Mammary epithelial cell (primary cell): Measurements from ENCODE around the gene SCAF1.

Source experiments
- CTCF ChIP-seq, 2 donors: IDR thresholded peaks in 1 of 2; conservative IDR thresholded peaks in 1 of 2; 2 replicates each; pipeline ENCODE4 v1.5.1; 2011 to 2012; ENCODE audit warnings: inconsistent platforms in 2 of 2, low read length in 2 of 2, mild to moderate bottlenecking in 2 of 2, control low read depth in 1 of 2, low read depth in 1 of 2; ENCODE audit not compliant: insufficient read depth in 1 of 2; ENCODE audit errors: extremely low read depth in 1 of 2
- EZH2 ChIP-seq: IDR thresholded peaks from 2 replicates; pipeline ENCODE4 v1.6.1; 2012; ENCODE audit warnings: low read length, inconsistent platforms, borderline replicate concordance

- TF ChIP-seq CTCF (conservative IDR thresholded peaks at IDR 0.05 in 1 of 2, IDR thresholded peaks at IDR 0.05 in 1 of 2; ENCODE audit: extremely low read depth in 1 of 2, insufficient read depth in 1 of 2, low read depth in 1 of 2, low read length in 2 of 2) (peak; percentile 42 to 67), EZH2 (no peak)
Measured at GRCh38 chr19:49684251-49684982, 42.4 kb downstream of the SCAF1 start.
